ENCODE results near the gene GUCY2D.
"Not testable (repeated sequence)": the region's sequence is repeated elsewhere in the genome, so short reads cannot be mapped to it uniquely, and the experiment has no call there.

Gene GUCY2D

GRCh38 chr17:8044819-8045810, 42.7 kb downstream of the GUCY2D start:
- no peak for DNase-seq (ENCODE audit: low read depth)

- DNase-seq (ENCODE audit: low read depth), result no peak
Measured at GRCh38 chr17:8046306-8046928, 44.0 kb downstream of the GUCY2D start.

- no peak for DNase-seq (ENCODE audit: low read depth)
Measured at GRCh38 chr17:8046929-8047768, 44.7 kb downstream of the GUCY2D start.

GRCh38 chr17:8047769-8048110, 45.3 kb downstream of the GUCY2D start:
- no peak for DNase-seq (ENCODE audit: low read depth)

DNA sequence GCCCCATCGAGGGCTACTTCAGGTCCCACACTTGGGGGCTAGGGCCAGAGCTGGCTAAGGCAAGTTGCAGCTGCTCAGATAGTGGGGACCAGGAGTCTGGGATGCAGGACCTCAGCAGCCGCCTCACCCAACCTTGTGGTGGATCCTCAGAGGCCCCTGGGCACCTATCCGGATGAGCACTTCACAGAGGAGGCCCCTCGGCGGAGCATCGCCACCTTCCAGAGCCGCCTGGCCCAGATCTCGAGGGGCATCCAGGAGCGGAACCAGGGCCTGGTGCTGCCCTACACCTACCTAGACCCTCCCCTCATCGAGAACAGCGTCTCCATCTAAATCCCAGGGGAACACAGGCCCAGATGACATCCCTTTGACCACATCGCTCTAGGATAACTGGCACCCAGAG, 45.8 kb downstream of the GUCY2D start:
- DNase-seq (ENCODE audit: low read depth), result no peak

- DNase-seq (ENCODE audit: low read depth), result no peak
Measured at GRCh38 chr17:8048736-8049135, 46.3 kb downstream of the GUCY2D start.

DNA sequence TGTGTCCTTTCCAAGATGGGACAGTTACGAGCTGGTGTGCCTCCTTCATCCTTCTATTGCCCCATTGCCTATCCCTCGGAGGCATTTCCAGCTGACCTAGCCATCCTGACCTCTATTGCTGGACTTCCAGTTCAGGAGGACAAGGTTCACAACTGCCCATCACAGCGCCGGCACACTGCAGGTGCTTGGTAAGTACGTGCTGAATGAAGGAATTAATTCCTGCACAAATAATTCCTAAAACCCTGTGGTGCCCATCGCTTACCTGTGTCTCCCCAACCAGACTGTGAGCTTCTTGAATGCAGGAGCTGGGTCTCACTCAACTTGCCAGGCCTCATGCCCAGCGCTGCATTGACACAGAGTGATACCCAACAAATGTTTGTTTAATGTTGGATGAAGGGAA, 49.4 kb downstream of the GUCY2D start:
- no peak for DNase-seq (ENCODE audit: low read depth)

DNA sequence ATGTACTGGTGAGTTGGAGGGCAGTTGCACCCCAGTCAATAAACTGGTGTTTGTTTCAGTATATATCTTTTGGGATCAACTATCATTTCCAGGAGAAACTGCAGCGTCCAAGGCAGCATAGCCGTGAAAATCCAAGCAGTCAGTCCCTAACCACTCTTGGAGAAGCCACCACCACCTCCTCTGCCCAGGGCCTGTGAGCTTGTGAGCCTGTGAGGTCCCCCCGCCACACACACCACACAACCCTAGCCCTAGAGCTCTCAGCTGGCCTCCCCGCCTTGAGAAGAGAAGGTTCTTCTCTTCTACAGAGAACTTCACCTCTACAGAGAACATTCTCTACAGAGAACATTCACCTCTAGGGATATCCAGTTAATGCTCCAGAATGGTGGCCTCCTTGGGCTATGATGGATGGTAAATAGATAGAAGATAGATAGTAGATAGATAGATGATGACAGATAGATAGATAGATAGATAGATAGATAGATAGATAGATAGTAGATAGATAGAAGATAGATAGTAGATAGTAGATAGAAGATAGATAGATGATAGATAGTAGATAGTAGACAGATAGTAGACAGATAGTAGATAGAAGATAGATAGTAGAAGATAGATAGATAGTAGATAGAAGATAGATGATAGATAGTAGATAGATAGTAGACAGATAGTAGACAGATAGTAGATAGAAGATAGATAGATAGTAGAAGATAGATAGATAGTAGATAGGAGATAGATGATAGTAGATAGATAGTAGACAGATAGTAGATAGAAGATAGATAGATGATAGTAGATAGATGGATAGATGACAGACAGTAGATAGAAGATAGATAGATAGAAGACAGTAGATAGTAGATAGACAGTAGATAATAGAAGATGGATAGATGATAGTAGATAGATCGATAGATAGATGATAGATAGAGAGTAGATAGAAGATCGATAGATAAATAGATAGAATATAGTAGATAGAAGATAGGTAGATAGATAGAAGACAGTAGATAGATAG, 50.1 kb downstream of the GUCY2D start:
- no peak for DNase-seq (ENCODE audit: low read depth)

- no peak for DNase-seq (ENCODE audit: low read depth)
Measured at GRCh38 chr17:8053600-8053999, 51.2 kb downstream of the GUCY2D start.

DNA sequence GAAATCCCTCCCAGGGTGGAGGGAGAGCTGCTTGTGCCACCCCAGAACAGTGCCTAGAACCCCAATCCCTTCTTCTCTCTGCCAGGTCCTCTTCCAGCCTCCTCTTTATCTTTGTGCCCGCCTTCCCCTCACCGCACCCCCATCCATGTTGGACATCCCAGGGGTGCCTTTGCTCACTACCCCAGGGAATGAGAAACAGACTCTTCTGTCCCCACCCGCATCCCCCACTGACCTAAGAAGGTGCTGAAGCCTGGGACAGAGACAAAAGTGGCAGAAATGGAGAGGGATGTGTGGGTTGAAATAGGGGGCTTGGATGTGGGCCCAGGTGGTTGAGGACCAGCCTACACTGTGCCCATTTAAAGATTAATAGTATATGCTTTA, 53.4 kb downstream of the GUCY2D start:
- no peak for DNase-seq (ENCODE audit: low read depth)

GRCh38 chr17:8056232-8056975, 54.0 kb downstream of the GUCY2D start:
- peak; percentile 78 for DNase-seq (ENCODE audit: low read depth)

- no peak for DNase-seq (ENCODE audit: low read depth)
Measured at GRCh38 chr17:8056976-8057625, 54.7 kb downstream of the GUCY2D start.

GRCh38 chr17:8057691-8058114, 55.3 kb downstream of the GUCY2D start:
- peak; percentile 64 for DNase-seq (ENCODE audit: low read depth)

- DNase-seq (ENCODE audit: low read depth), result no peak
Measured at GRCh38 chr17:8059131-8059530, 56.7 kb downstream of the GUCY2D start.

DNA sequence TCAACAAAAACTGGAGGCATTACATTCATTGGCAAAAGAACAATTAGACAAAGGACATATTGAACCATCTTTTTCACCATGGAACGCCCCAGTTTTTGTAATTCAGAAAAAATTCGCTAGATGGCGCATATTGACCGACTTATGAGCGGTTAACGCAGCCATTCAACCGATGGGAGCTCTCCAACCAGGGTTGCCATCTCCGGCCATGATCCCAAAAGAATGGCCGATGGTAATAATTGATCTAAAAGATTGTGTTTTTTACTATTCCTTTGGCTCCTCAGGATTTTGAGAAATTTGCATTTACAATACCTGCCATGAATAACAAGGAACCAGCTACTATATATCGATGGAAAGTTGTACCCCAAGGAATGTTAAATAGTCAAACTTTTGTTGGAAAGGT, 57.9 kb downstream of the GUCY2D start:
- peak; percentile 56 for DNase-seq (ENCODE audit: low read depth)

DNA sequence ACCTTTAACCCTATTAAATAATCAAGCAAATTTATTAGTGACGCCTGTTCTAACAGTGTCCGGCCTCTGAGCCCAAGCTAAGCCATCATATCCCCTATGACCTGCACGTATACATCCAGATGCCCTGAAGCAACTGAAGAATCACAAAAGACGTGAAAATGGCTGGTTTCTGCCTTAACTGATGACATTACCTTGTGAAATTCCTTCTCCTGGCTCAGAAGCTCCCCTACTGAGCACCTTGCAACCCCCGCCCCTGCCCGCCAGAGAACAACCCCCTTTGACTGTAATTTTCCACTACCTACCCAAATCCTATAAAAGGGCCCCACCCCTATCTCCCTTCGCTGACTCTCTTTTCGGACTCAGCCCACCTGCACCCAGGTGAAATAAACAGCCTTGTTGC, 59.4 kb downstream of the GUCY2D start:
- DNase-seq (ENCODE audit: low read depth), result not testable (repeated sequence)

DNA sequence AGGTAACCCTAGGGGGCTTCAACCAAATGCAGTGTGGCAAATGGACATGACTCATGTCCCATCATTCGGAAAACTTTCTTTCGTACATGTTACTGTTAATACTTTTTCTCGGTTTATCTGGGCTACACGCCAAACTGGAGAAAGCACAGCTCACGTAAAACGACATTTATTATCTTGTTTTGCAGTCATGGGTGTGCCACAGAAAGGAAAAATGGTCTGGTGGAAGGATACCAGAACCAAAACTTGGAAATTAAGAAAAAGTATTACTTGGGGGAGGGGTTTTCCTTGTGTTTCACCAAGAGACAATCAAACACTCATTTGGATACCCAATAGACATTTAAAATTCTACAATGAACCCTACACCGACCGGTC, 60.0 kb downstream of the GUCY2D start:
- DNase-seq (ENCODE audit: low read depth), result no peak

DNA sequence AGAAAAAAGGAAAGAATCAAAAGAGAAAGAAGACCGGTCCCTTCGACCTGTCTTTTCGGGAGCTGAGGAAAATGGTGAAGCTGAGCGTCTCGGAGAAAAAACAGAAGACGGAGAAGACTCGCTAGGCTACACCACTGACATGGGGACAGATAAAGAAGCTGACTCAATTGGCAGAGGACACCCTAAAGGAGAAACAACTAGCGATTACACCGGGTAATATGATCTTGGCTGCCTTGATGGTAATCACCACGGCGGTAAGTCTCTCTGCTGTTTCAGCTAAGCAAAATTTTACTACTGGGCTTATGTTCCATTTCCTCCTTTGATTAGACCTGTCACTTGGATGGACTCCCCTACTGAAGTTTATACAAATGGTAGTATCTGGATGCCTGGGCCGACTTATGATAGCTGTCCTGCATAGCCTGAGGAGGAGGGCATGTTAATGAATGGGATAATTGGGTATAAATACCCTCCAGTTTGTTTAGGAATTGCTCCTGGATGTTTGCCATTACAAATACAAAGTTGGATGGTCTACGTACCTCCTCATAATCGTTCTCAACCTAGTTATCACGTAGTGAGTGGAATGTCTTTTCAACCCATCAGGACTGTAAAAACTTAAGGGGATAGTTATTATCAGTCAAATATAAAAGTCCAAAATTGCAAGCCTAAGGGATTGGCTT, 60.5 kb downstream of the GUCY2D start:
- DNase-seq (ENCODE audit: low read depth), result no peak

DNA sequence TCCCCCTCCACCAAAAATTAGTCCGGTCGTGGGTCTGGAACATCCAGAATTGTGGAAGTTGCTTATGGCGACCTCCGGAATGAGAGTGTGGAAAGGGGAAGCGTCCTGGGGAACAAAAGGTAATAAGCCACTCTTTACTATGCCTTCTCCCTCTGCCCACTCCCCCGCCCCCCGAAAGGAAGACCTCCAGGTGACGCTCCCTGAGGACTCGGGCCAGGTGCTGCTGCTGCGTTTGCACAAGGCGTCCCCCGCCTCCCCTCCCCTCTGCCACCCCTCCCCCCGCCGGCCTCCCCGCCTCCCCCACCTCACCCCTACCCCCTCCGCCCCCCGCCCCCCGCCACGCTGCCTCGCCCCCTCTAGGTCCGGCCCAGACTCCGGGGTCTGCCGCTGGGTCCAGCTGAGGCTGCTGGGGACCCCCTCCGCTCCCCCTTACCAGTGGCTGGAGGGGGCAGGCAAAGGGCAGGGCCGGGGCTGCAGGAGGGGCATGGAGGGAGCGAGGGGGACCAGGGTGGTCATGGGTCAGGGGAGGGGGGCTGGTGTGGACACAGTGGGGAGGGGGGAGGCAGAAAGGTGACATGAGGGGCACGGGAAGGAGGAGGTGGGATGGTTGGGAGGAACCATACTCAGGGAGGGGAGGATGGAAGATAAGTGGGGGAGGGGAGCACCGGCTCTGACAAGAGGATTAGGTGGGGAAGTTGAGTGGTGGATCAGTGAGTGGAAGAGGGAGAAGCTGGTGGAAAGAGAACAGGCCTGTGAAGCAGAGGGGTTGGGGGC, 61.5 kb downstream of the GUCY2D start:
- no peak for DNase-seq (ENCODE audit: low read depth)

Measured in fibroblast of gingiva (primary cell).